Measurements from ENCODE around the gene SFXN4. TPM values are rescaled to one million over a fixed set of nuclear protein-coding genes. Genes with fewer than 3 reads are reported as not detected.

Gene SFXN4
- total and polyA plus RNA-seq, 9 of the 15 experiments (the other 6 are each of a cell fraction or from before 2014, with no cell fraction given): 40.1 to 97.8 (median 54.5) TPM

DNA sequence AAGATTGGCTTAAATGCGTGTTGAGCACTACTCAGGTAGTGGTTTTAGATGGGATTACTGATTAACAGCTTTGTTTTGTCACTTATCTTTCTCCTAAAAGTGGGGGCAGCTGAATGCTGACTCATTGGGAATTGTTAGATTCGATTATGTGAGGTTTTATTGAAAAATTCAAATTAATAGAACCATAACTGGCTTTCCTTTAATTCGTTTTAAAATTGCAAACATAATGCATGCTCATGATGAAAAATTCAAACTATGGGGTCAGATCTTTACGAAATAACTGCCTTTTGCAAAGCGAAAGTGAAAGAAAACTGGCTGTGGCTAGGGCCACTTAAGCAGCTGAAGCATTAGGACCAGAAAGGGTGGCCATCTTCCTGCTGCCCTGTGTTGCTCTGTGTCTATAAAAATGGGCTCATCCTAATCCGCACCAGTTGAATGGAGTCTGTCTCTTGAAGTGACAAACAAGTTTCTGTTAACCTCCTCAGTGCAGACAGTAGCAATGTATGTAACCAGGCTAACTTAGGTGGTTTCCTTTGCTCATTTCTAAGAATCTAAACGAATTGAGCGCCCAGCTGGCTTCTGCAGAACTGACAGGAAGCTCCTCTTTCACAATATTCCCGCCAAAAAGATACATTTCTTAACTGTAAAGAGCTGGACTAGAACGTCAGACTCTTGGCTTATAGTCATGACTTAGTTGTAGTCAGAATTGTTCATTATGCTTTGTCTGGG is 33.8 kb downstream of the SFXN4 start (continued):
- TF ChIP-seq, protein P1, sequence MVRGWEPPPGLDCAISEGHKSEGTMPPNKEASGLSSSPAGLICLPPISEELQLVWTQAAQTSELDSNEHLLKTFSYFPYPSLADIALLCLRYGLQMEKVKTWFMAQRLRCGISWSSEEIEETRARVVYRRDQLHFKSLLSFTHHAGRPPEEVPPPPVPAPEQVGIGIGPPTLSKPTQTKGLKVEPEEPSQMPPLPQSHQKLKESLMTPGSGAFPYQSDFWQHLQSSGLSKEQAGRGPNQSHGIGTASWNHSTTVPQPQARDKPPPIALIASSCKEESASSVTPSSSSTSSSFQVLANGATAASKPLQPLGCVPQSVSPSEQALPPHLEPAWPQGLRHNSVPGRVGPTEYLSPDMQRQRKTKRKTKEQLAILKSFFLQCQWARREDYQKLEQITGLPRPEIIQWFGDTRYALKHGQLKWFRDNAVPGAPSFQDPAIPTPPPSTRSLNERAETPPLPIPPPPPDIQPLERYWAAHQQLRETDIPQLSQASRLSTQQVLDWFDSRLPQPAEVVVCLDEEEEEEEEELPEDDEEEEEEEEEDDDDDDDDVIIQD (CRISPR knock-in tag; IDR thresholded peaks at IDR 0.05): no peak
- TF ChIP-seq TGIF2 (CRISPR knock-in tag; IDR thresholded peaks at IDR 0.05) (no peak), CEBPB (tag; IDR thresholded peaks at IDR 0.05) (peak; percentile 71), ZNF431 (CRISPR knock-in tag; IDR thresholded peaks at IDR 0.05) (no peak), ZNF316 (IDR thresholded peaks at IDR 0.05) (peak; percentile 94), CHD2 (IDR thresholded peaks at IDR 0.05; ENCODE audit: low read depth, low read length) (no peak), BACH1 (tag; IDR thresholded peaks at IDR 0.05) (peak; percentile 75), ADNP (tag; IDR thresholded peaks at IDR 0.05) (no peak), CBX3 (IDR thresholded peaks at IDR 0.05; ENCODE audit: borderline replicate concordance in 1 of 2, low read length in 2 of 2) (peak in 1 of 2 experiments; percentile 12; a peak in 1 of 3 replicates), SMARCE1 (IDR thresholded peaks at IDR 0.05) (peak; percentile 75; the same call in 1 of the 2 replicates), KLF13 (tag; IDR thresholded peaks at IDR 0.05; ENCODE audit: borderline replicate concordance, low read depth) (no peak), POLR2H (tag; IDR thresholded peaks at IDR 0.05; ENCODE audit: low read depth) (0 out of 2 replicates have a peak, but pooled peaks have one; percentile 35), SETDB1 (IDR thresholded peaks at IDR 0.05; ENCODE audit: low read length) (no peak), WHSC1 (IDR thresholded peaks at IDR 0.05; ENCODE audit: low read length) (no peak), GATAD2A (IDR thresholded peaks at IDR 0.05) (no peak), CREB1 (IDR thresholded peaks at IDR 0.05) (no peak), CREB1 (CRISPR knock-in tag; IDR thresholded peaks at IDR 0.05) (no peak), HMG20B (CRISPR knock-in tag; IDR thresholded peaks at IDR 0.05) (no peak), PTBP1 (IDR thresholded peaks at IDR 0.05; ENCODE audit: low read depth, low read length) (no peak), IRF2 (CRISPR knock-in tag; IDR thresholded peaks at IDR 0.05) (peak; percentile 95)
- TF ChIP-seq, protein P2, sequence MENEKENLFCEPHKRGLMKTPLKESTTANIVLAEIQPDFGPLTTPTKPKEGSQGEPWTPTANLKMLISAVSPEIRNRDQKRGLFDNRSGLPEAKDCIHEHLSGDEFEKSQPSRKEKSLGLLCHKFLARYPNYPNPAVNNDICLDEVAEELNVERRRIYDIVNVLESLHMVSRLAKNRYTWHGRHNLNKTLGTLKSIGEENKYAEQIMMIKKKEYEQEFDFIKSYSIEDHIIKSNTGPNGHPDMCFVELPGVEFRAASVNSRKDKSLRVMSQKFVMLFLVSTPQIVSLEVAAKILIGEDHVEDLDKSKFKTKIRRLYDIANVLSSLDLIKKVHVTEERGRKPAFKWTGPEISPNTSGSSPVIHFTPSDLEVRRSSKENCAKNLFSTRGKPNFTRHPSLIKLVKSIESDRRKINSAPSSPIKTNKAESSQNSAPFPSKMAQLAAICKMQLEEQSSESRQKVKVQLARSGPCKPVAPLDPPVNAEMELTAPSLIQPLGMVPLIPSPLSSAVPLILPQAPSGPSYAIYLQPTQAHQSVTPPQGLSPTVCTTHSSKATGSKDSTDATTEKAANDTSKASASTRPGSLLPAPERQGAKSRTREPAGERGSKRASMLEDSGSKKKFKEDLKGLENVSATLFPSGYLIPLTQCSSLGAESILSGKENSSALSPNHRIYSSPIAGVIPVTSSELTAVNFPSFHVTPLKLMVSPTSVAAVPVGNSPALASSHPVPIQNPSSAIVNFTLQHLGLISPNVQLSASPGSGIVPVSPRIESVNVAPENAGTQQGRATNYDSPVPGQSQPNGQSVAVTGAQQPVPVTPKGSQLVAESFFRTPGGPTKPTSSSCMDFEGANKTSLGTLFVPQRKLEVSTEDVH (IDR thresholded peaks at IDR 0.05; ENCODE audit: low read depth, partially characterized antibody): peak; percentile 88
- TF ChIP-seq, protein P3, sequence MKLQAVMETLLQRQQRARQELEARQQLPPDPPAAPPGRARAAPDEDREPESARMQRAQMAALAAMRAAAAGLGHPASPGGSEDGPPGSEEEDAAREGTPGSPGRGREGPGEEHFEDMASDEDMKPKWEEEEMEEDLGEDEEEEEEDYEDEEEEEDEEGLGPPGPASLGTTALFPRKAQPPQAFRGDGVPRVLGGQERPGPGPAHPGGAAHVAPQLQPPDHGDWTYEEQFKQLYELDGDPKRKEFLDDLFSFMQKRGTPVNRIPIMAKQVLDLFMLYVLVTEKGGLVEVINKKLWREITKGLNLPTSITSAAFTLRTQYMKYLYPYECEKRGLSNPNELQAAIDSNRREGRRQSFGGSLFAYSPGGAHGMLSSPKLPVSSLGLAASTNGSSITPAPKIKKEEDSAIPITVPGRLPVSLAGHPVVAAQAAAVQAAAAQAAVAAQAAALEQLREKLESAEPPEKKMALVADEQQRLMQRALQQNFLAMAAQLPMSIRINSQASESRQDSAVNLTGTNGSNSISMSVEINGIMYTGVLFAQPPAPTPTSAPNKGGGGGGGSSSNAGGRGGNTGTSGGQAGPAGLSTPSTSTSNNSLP (IDR thresholded peaks at IDR 0.05; ENCODE audit: borderline replicate concordance, low read depth, low read length): no peak
